Liver (tissue), 2 donors: Measurements from ENCODE around the gene SEPTIN2.

ENCODE experiments used
- HNF4A ChIP-seq, 2 donors: conservative IDR thresholded peaks; 2 replicates each; pipeline ENCODE4 v1.6.1; 2016; ENCODE audit warnings: antibody characterized with exemption in 2 of 2, mild to moderate bottlenecking in 2 of 2
- NR2F2 ChIP-seq: IDR thresholded peaks from 2 replicates; pipeline ENCODE4 v1.6.1; 2016; ENCODE audit warnings: antibody characterized with exemption
- TF ChIP-seq, protein P1 (sequence below): IDR thresholded peaks from 2 replicates; pipeline ENCODE4 v1.6.1; 2016; ENCODE audit warnings: antibody characterized with exemption, mild to moderate bottlenecking
- donor health status: healthy.

- TF ChIP-seq, protein P1, sequence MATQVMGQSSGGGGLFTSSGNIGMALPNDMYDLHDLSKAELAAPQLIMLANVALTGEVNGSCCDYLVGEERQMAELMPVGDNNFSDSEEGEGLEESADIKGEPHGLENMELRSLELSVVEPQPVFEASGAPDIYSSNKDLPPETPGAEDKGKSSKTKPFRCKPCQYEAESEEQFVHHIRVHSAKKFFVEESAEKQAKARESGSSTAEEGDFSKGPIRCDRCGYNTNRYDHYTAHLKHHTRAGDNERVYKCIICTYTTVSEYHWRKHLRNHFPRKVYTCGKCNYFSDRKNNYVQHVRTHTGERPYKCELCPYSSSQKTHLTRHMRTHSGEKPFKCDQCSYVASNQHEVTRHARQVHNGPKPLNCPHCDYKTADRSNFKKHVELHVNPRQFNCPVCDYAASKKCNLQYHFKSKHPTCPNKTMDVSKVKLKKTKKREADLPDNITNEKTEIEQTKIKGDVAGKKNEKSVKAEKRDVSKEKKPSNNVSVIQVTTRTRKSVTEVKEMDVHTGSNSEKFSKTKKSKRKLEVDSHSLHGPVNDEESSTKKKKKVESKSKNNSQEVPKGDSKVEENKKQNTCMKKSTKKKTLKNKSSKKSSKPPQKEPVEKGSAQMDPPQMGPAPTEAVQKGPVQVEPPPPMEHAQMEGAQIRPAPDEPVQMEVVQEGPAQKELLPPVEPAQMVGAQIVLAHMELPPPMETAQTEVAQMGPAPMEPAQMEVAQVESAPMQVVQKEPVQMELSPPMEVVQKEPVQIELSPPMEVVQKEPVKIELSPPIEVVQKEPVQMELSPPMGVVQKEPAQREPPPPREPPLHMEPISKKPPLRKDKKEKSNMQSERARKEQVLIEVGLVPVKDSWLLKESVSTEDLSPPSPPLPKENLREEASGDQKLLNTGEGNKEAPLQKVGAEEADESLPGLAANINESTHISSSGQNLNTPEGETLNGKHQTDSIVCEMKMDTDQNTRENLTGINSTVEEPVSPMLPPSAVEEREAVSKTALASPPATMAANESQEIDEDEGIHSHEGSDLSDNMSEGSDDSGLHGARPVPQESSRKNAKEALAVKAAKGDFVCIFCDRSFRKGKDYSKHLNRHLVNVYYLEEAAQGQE = no peak
- TF ChIP-seq HNF4A (conservative IDR thresholded peaks at IDR 0.05) = no peak
- TF ChIP-seq NR2F2 = no peak
These were observed 51.0 kb downstream of the SEPTIN2 start for GRCh38 chr2:241366678-241367077.
